Esophagus muscularis mucosa (tissue), 4 donors: ENCODE data around the gene POLH. TPM values are rescaled to one million over a fixed set of nuclear protein-coding genes. Genes with fewer than 3 reads are reported as not detected.
"Not testable (repeated sequence)": the region's sequence is repeated elsewhere in the genome, so short reads cannot be mapped to it uniquely, and the experiment has no call there.

ENCODE experiments used
- DNase-seq: peaks from one replicate; pipeline ENCODE4 v3.0.0-alpha.2; 2017; ENCODE audit errors: extremely low spot score
- H3K27ac ChIP-seq, 4 donors: fragments of 200-600 bp; sonication (generic); replicated peaks in 1 of 4; 1 replicate in 3 of 4; 2 replicates in 1 of 4; pipeline ENCODE4 v1.5.1; 2016 to 2019; ENCODE audit warnings: mild to moderate bottlenecking in 1 of 4
- H3K27me3 ChIP-seq, 4 donors: fragments of 200-600 bp; sonication (generic); one replicate each; pipeline versions ENCODE4 v1.5.1 to v1.6.0; 2016 to 2019
- H3K36me3 ChIP-seq, 4 donors: fragments of 200-600 bp; sonication (generic); one replicate each; pipeline ENCODE4 v1.5.1; 2016 to 2019
- H3K4me1 ChIP-seq, 4 donors: fragments of 200-600 bp; sonication (generic); one replicate each; pipeline ENCODE4 v1.5.1; 2016 to 2019
- H3K4me3 ChIP-seq, 4 donors: fragments of 200-600 bp; sonication (generic); 1 replicate in 2 of 4; 2 replicates in 2 of 4; pipeline ENCODE4 v1.5.1; 2016 to 2019; ENCODE audit warnings: mild to moderate bottlenecking in 4 of 4, moderate library complexity in 1 of 4
- H3K9me3 ChIP-seq, 4 donors: fragments of 200-600 bp; sonication (generic); 1 replicate in 3 of 4; 2 replicates in 1 of 4; pipeline ENCODE4 v1.5.1; 2016 to 2019
- EP300 ChIP-seq: sonication (generic); formaldehyde crosslinking; IDR thresholded peaks from one replicate; pipeline ENCODE4 v1.6.1; 2017; ENCODE audit warnings: antibody characterized with exemption
- POLR2A ChIP-seq: fragments of 450-650 bp; IDR thresholded peaks from one replicate; pipeline ENCODE4 v1.6.1; 2017; ENCODE audit warnings: antibody characterized with exemption, moderate library complexity, mild to moderate bottlenecking, low read depth
- POLR2AphosphoS5 ChIP-seq, 2 donors: sonication (generic); formaldehyde crosslinking; IDR thresholded peaks; one replicate each; pipeline ENCODE4 v1.6.1; 2017; ENCODE audit warnings: antibody characterized with exemption in 2 of 2
- WGBS: methylation state at CpG from one replicate; pipeline ENCODE4 v1.1.5; 2018; 5-methylcytosine and 5-hydroxymethylcytosine counted together
- intact Hi-C: fragments of 100-400 bp; cut with DNase I; formaldehyde crosslinking; loops from one replicate; pipeline ENCODE4 v1.15.1; 2023
- total RNA-seq, 4 donors: library from RNA; depleted of rRNA; stranded (reverse); fragments of >200 nt; gene quantifications; one replicate each; pipeline versions ENCODE4 v1.1.0 to v1.2.1, GENCODE V29; 2016
- TF ChIP-seq, protein P1 (sequence below), 3 experiments: fragments of 200-600 bp in 2 of 3; fragments of 450-650 bp in 1 of 3; sonication (generic) in 2 of 3; IDR thresholded peaks; one replicate each; pipeline ENCODE4 v1.5.1; 2017 to 2019; ENCODE audit warnings: antibody characterized with exemption in 3 of 3, mild to moderate bottlenecking in 2 of 3, moderate library complexity in 1 of 3

Gene POLH
- total RNA-seq, 4 donors from 2014 or later: 6.1 to 9.6 (median 7.7) TPM

GRCh38 chr6:43645613-43645964 lies 69.6 kb downstream of the POLH start:
- intact Hi-C loops: no loop called here
- WGBS: 21% methylated on average over 9 of the region's 9 CpGs

DNA sequence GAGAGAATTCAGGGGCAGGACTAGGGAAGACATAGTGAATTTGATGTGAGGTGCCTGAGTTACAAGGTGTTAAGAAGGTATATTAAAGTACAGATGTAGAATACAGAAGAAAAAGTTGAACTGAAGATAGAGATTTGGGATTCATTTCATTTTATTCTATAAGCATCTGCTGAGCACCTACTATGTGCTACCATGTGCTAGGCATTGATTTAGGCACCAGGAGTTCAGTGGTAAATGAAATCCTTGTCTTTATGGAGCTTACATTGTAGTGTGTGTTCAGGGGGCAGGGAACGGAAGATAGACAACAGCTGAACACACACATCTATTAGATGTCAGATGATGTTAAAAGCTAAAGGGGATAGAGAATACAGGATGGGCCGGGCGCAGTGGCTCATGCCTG lies 71.6 kb downstream of the POLH start:
- peaks cover 7 to 15% (median 15%) of the 10 kb centered on the region in 4 donors for H3K4me1 ChIP-seq
- no peak for DNase-seq
- no peak overlapping the region for H3K4me3 ChIP-seq
- 98% methylated on average over 3 of the region's 3 CpGs for WGBS
- intact Hi-C loops: no loop called here
- H3K27me3 ChIP-seq: no peaks in the 10 kb centered on the region
- H3K36me3 ChIP-seq: peaks cover 0 to 4% (median 4%) of the 10 kb centered on the region in 4 donors
- no peaks in the 10 kb centered on the region for H3K9me3 ChIP-seq
- TF ChIP-seq POLR2A (no peak), POLR2AphosphoS5 (IDR thresholded peaks at IDR 0.05) (no peak), EP300 (no peak)
- TF ChIP-seq, protein P1, sequence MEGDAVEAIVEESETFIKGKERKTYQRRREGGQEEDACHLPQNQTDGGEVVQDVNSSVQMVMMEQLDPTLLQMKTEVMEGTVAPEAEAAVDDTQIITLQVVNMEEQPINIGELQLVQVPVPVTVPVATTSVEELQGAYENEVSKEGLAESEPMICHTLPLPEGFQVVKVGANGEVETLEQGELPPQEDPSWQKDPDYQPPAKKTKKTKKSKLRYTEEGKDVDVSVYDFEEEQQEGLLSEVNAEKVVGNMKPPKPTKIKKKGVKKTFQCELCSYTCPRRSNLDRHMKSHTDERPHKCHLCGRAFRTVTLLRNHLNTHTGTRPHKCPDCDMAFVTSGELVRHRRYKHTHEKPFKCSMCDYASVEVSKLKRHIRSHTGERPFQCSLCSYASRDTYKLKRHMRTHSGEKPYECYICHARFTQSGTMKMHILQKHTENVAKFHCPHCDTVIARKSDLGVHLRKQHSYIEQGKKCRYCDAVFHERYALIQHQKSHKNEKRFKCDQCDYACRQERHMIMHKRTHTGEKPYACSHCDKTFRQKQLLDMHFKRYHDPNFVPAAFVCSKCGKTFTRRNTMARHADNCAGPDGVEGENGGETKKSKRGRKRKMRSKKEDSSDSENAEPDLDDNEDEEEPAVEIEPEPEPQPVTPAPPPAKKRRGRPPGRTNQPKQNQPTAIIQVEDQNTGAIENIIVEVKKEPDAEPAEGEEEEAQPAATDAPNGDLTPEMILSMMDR (IDR thresholded peaks at IDR 0.05): no peak
- no peak overlapping the region for H3K27ac ChIP-seq

More at GRCh38 chr6:43645613-43645964, 69.6 kb downstream of the POLH start:
- H3K4me1 ChIP-seq: peaks cover 11 to 16% (median 15%) of the 10 kb centered on the region in 4 donors
- DNase-seq: no peak
- H3K9me3 ChIP-seq: no peaks in the 10 kb centered on the region
- H3K27ac ChIP-seq: peak overlapping the region in 3 of 4 donors; percentile 42 to 58 (median 53)
- H3K4me3 ChIP-seq: peak overlapping the region; percentile 58 to 63 (median 58)
- TF ChIP-seq EP300 (no peak), POLR2AphosphoS5 (IDR thresholded peaks at IDR 0.05) (no peak), POLR2A (no peak)
- TF ChIP-seq, protein P1 (IDR thresholded peaks at IDR 0.05): no peak
- H3K36me3 ChIP-seq: peaks cover 15 to 24% (median 22%) of the 10 kb centered on the region in 4 donors
- no peaks in the 10 kb centered on the region for H3K27me3 ChIP-seq

- WGBS: 100% methylated on average over 2 of the region's 2 CpGs
- intact Hi-C loops: no loop called here
- peaks cover 7 to 15% (median 15%) of the 10 kb centered on the region in 4 donors for H3K4me1 ChIP-seq
- H3K27ac ChIP-seq: no peak overlapping the region
- no peaks in the 10 kb centered on the region for H3K36me3 ChIP-seq
- no peak for DNase-seq
- TF ChIP-seq EP300: no peak
- TF ChIP-seq POLR2AphosphoS5 (IDR thresholded peaks at IDR 0.05): no peak
- TF ChIP-seq, protein P1 (IDR thresholded peaks at IDR 0.05): no peak
- no peak for TF ChIP-seq POLR2A
- no peak overlapping the region for H3K4me3 ChIP-seq
- no peaks in the 10 kb centered on the region for H3K27me3 ChIP-seq
- no peaks in the 10 kb centered on the region for H3K9me3 ChIP-seq
These were observed 72.3 kb downstream of the POLH start for GRCh38 chr6:43648248-43648647.

GRCh38 chr6:43652822-43653221 lies 76.8 kb downstream of the POLH start:
- H3K36me3 ChIP-seq, H3K4me1 ChIP-seq, H3K27me3 ChIP-seq, H3K9me3 ChIP-seq, intact Hi-C loops, H3K27ac ChIP-seq, H3K4me3 ChIP-seq, DNase-seq: not testable (repeated sequence)
- 100% methylated on average over 2 of the region's 2 CpGs for WGBS

- no peak overlapping the region for H3K4me3 ChIP-seq
- DNase-seq: no peak
- 97% methylated on average over 3 of the region's 3 CpGs for WGBS
- H3K27ac ChIP-seq: no peak overlapping the region
- no peaks in the 10 kb centered on the region for H3K27me3 ChIP-seq
- no peaks in the 10 kb centered on the region for H3K9me3 ChIP-seq
- TF ChIP-seq, protein P1 (IDR thresholded peaks at IDR 0.05): no peak
- TF ChIP-seq POLR2A: no peak
- TF ChIP-seq EP300: no peak
- TF ChIP-seq POLR2AphosphoS5 (IDR thresholded peaks at IDR 0.05): no peak
- H3K4me1 ChIP-seq: no peaks in the 10 kb centered on the region
- peaks cover 0 to 7% (median 0%) of the 10 kb centered on the region in 4 donors for H3K36me3 ChIP-seq
- intact Hi-C loops: no loop called here
These were observed 81.3 kb downstream of the POLH start for GRCh38 chr6:43657221-43657802.
